K562 (cell line): ENCODE data around the gene OPCML. TPM values are rescaled to one million over a fixed set of nuclear protein-coding genes. Genes with fewer than 3 reads are reported as not detected.

Source experiments
- ATAC-seq: fragments of 200-7000 bp; cut with Tn5 transposase; 3 replicates; pipeline ENCODE4 v1.9.1; 2020; ENCODE audit warnings: moderate library complexity
- BruUV-seq: library from RNA; stranded (reverse); fragments of 400-500 nt; replicated peaks from 2 replicates; lab custom pipeline; 2021; lab: Mats Ljungman, UMichigan
- CTCF ChIA-PET: fragments of 300-600 bp; formaldehyde crosslinking; extraction: SDS; loops from one replicate; lab custom pipeline; 2021; ENCODE audit warnings: low intra/inter-chr PET ratio; lab: Yijun Ruan, JAX
- POLR2A ChIA-PET: fragments of 300-600, 350-650 bp; sonication (Branson Sonifier 250); formaldehyde crosslinking; extraction: SDS; loops from one replicate; lab custom pipeline; 2021; ENCODE audit warnings: antibody characterized with exemption, inconsistent platforms; lab: Yijun Ruan, JAX
- DNase-seq, 4 experiments: peaks; one replicate each; pipeline versions ENCODE4 v3.0.0 to v3.0.0-alpha.2; 2011 to 2018; ENCODE audit warnings: low spot score in 3 of 4, mixed read lengths in 3 of 4; ENCODE audit errors: extremely low read depth in 1 of 4
- FAIRE-seq: peaks from 2 replicates; lab custom pipeline; 2011; peaks lifted over from hg19 to GRCh38; lab: Jason Lieb, UNC
- H2AFZ ChIP-seq: 2 replicates; pipeline ENCODE4 v1.6.0; 2011; ENCODE audit warnings: low read depth, low read length, control low read depth, inconsistent platforms
- H3K27ac ChIP-seq: fragments of 200-600 bp; 3 replicates; pipeline ENCODE4 v1.8.0; 2011; ENCODE audit warnings: low read depth, mild to moderate bottlenecking, control low read depth, inconsistent platforms, low read length, moderate library complexity, mixed read lengths; ENCODE audit errors: extremely low read depth
- H3K27me3 ChIP-seq, 2 experiments: fragments of 300-600 bp in 1 of 2; 2 replicates in 1 of 2; 3 replicates in 1 of 2; pipeline versions ENCODE4 v1.6.0 to v1.8.0; 2011; ENCODE audit warnings: inconsistent platforms in 2 of 2, low read length in 2 of 2, mild to moderate bottlenecking in 1 of 2, mixed read lengths in 1 of 2, moderate library complexity in 1 of 2; ENCODE audit not compliant: control insufficient read depth in 2 of 2, insufficient read depth in 2 of 2
- H3K36me3 ChIP-seq: fragments of 300-600 bp; 3 replicates; pipeline ENCODE4 v1.8.0; 2011; ENCODE audit warnings: mild to moderate bottlenecking, low read length, inconsistent platforms; ENCODE audit not compliant: control insufficient read depth, insufficient read depth
- H3K4me1 ChIP-seq, 2 experiments: fragments of 200-600 bp in 1 of 2; replicated peaks in 1 of 2; 2 replicates in 1 of 2; 3 replicates in 1 of 2; pipeline versions ENCODE4 v1.5.1 to v1.8.0; 2011; ENCODE audit warnings: inconsistent platforms in 2 of 2, low read length in 2 of 2, mild to moderate bottlenecking in 1 of 2, mixed read lengths in 1 of 2, moderate library complexity in 1 of 2; ENCODE audit not compliant: control insufficient read depth in 2 of 2, insufficient read depth in 2 of 2
- H3K4me2 ChIP-seq: 2 replicates; pipeline ENCODE4 v1.6.1; 2011; ENCODE audit warnings: low read length, control low read depth, inconsistent platforms, mixed read lengths; ENCODE audit not compliant: insufficient read depth
- H3K4me3 ChIP-seq: fragments of 200-600 bp; sonication (generic), shearing (Covaris generic); 2 replicates; pipeline ENCODE4 v1.5.1; 2016; ENCODE audit warnings: control low read depth, inconsistent platforms
- H3K79me2 ChIP-seq: fragments of 200-600 bp; 3 replicates; pipeline ENCODE4 v1.8.0; 2011; ENCODE audit warnings: low read length, inconsistent platforms; ENCODE audit not compliant: control insufficient read depth, insufficient read depth
- H3K9ac ChIP-seq, 2 experiments: 2 replicates each; pipeline versions ENCODE4 v1.6.0 to v1.6.1; 2011; ENCODE audit warnings: low read depth in 2 of 2, low read length in 2 of 2, control low read depth in 1 of 2, inconsistent platforms in 1 of 2, mild to moderate bottlenecking in 1 of 2, mixed read lengths in 1 of 2; ENCODE audit not compliant: insufficient read depth in 1 of 2
- H3K9me1 ChIP-seq: one replicate; pipeline ENCODE4 v1.6.0; 2011; ENCODE audit warnings: inconsistent platforms, mild to moderate bottlenecking, low read length, moderate library complexity; ENCODE audit not compliant: control insufficient read depth, insufficient read depth
- H3K9me3 ChIP-seq: replicated peaks from 2 replicates; pipeline ENCODE4 v1.5.1; 2011; ENCODE audit warnings: low read depth, low read length, inconsistent platforms; ENCODE audit not compliant: control insufficient read depth, insufficient read depth
- H4K20me1 ChIP-seq: replicated peaks from 2 replicates; pipeline ENCODE4 v1.6.1; 2011; ENCODE audit warnings: low read length, inconsistent platforms, mixed read lengths; ENCODE audit not compliant: control insufficient read depth, insufficient read depth
- CHD4 ChIP-seq: fragments of 200-600 bp; sonication (generic); IDR thresholded peaks from 3 replicates; pipeline ENCODE4 v1.6.1; 2012; ENCODE audit warnings: low read depth, mild to moderate bottlenecking, mixed read lengths, low read length, inconsistent platforms; ENCODE audit not compliant: insufficient read depth, insufficient replicate concordance, poor library complexity, severe bottlenecking
- ELK1 ChIP-seq: sonication (generic); formaldehyde crosslinking; IDR thresholded peaks from 2 replicates; pipeline ENCODE4 v1.8.1; 2022; ENCODE audit warnings: missing genetic modification reagents
- HBP1 ChIP-seq: fragments of 450-650 bp; formaldehyde crosslinking; IDR thresholded peaks from 2 replicates; pipeline ENCODE4 v1.4.0; 2022; ENCODE audit warnings: missing genetic modification characterization
- HDAC2 ChIP-seq: fragments of 450-650 bp; IDR thresholded peaks from 2 replicates; pipeline ENCODE4 v1.6.1; 2016; ENCODE audit warnings: mild to moderate bottlenecking
- ID3 ChIP-seq, 2 experiments: fragments of 250-450 bp in 1 of 2; fragments of 450-650 bp in 1 of 2; sonication (Bioruptor Pico) in 1 of 2; IDR thresholded peaks; 2 replicates each; pipeline versions ENCODE4 v1.6.1 to v1.8.0; 2016 to 2021; ENCODE audit warnings: mild to moderate bottlenecking in 2 of 2, moderate library complexity in 2 of 2, missing compliant biosample characterization in 1 of 2, missing genetic modification characterization in 1 of 2
- MIER1 ChIP-seq: fragments of 450-650 bp; IDR thresholded peaks from 2 replicates; pipeline ENCODE4 v1.6.1; 2016; ENCODE audit warnings: antibody characterized with exemption, mild to moderate bottlenecking, low read depth
- MTA3 ChIP-seq: fragments of 450-650 bp; formaldehyde crosslinking; IDR thresholded peaks from 2 replicates; pipeline ENCODE4 v1.6.1; 2017; ENCODE audit warnings: mild to moderate bottlenecking, borderline replicate concordance
- NFATC3 ChIP-seq: fragments of 450-650 bp; IDR thresholded peaks from 2 replicates; pipeline ENCODE4 v1.6.1; 2017; ENCODE audit warnings: mild to moderate bottlenecking
- POLR3G ChIP-seq: IDR thresholded peaks from 2 replicates; pipeline ENCODE4 v1.6.1; 2011; ENCODE audit not compliant: insufficient read length, insufficient replicate concordance; ENCODE audit errors: extremely low read depth
- RNF2 ChIP-seq: sonication (generic); IDR thresholded peaks from 2 replicates; pipeline ENCODE4 v1.6.1; 2016
- SMC3 ChIP-seq: conservative IDR thresholded peaks from 2 replicates; pipeline ENCODE4 v1.6.1; 2011; ENCODE audit warnings: low read depth, low read length, improper control_type of control experiment; ENCODE audit not compliant: insufficient read depth
- TCFL5 ChIP-seq: fragments of 250-450 bp; sonication (Bioruptor Pico); conservative IDR thresholded peaks from 2 replicates; pipeline ENCODE4 v1.6.1; 2021; ENCODE audit warnings: mild to moderate bottlenecking, moderate library complexity, matching md5 sums
- ZBTB7A ChIP-seq: IDR thresholded peaks from 2 replicates; pipeline ENCODE4 v1.6.1; 2011; ENCODE audit warnings: low read depth, mild to moderate bottlenecking, low read length, moderate library complexity, borderline replicate concordance; ENCODE audit not compliant: control insufficient read depth
- ZNF224 ChIP-seq: sonication (generic); formaldehyde crosslinking; IDR thresholded peaks from 2 replicates; pipeline ENCODE4 v1.8.0; 2022; ENCODE audit warnings: mild to moderate bottlenecking, missing genetic modification reagents
- ZNF253 ChIP-seq: fragments of 250-450 bp; sonication (Bioruptor Pico); conservative IDR thresholded peaks from 2 replicates; pipeline ENCODE4 v1.6.1; 2021; ENCODE audit warnings: mild to moderate bottlenecking
- ZNF449 ChIP-seq: fragments of 250-450 bp; sonication (Bioruptor Pico); IDR thresholded peaks from 2 replicates; pipeline ENCODE4 v1.8.0; 2022; ENCODE audit warnings: moderate library complexity, mild to moderate bottlenecking, inconsistent platforms
- ZNF586 ChIP-seq: fragments of 450-650 bp; formaldehyde crosslinking; conservative IDR thresholded peaks from 2 replicates; pipeline ENCODE4 v1.4.0; 2020; ENCODE audit warnings: mild to moderate bottlenecking, moderate library complexity
- WGBS: fragments of 100-300 bp; shearing (Covaris generic); methylation state at CpG from one replicate; pipeline ENCODE4 v1.1.6; 2016; ENCODE audit warnings: low coverage, mixed read lengths; ENCODE audit not compliant: insufficient coverage; ENCODE audit errors: missing lambda C conversion rate; 5-methylcytosine and 5-hydroxymethylcytosine counted together
- in situ Hi-C: fragments of 300-500 bp; cut with MboI; formaldehyde crosslinking; loops from 4 replicates; pipeline ENCODE4 v1.15.0; 2018; ENCODE audit warnings: inconsistent platforms, mixed read lengths
- intact Hi-C: fragments of 100-400 bp; cut with micrococcal nuclease; formaldehyde crosslinking; loops from 2 replicates; pipeline ENCODE4 v1.14.2; 2022
- polyA plus RNA-seq, 8 experiments: library from polyadenylated mRNA; depleted of rRNA in 4 of 8; stranded (reverse) in 5 of 8; unstranded in 3 of 8; fragments of >200 nt; fragmentation: Nextera tagmentation in 2 of 8; fragmentation: Illumina TruSeq in 1 of 8; extraction: Ambion mirVana in 2 of 8; extraction: Trizol in 1 of 8; gene quantifications; 2 replicates each; pipeline versions ENCODE4 v1.2.1 to v1.2.3, GENCODE V29; 2011 to 2014; ENCODE audit warnings: inconsistent platforms in 1 of 8, missing spikeins in 1 of 8
- total RNA-seq, 7 experiments: library from RNA; depleted of rRNA in 6 of 7; stranded (reverse); fragments of >200 nt in 6 of 7; fragmentation: Illumina TruSeq in 2 of 7; extraction: Trizol in 2 of 7; gene quantifications; 2 replicates each; pipeline versions ENCODE4 v1.2.1 to v1.2.3, GENCODE V29; 2011 to 2021; ENCODE audit warnings: low replicate concordance in 1 of 7

OPCML gene
- total and polyA plus RNA-seq, 9 of the 15 experiments (the other 6 are each of a cell fraction or from before 2014, with no cell fraction given) = not detected

- TF ChIP-seq CHD4 = no peak
- no peak for TF ChIP-seq ELK1
- TF ChIP-seq HDAC2 = no peak
Measured at GRCh38 chr11:132590986-132591385, 941.3 kb downstream of the OPCML start (continued).

GRCh38 chr11:132590554-132590953 lies 941.7 kb downstream of the OPCML start:
- 2% methylated on average over 7 of the region's 7 CpGs for WGBS
- FAIRE-seq (no peak), ATAC-seq (no peak), DNase-seq (no peak)
- H3K79me2 ChIP-seq = no peaks in the 10 kb centered on the region
- no peak overlapping the region for H3K9ac ChIP-seq
- no peak overlapping the region for H3K4me3 ChIP-seq
- H2AFZ ChIP-seq = no peak overlapping the region
- H3K27me3 ChIP-seq = no peaks in the 10 kb centered on the region
- intact Hi-C loops (no loop called here), in situ Hi-C loops (no loop called here)
- no peaks in the 10 kb centered on the region for H4K20me1 ChIP-seq
- H3K9me1 ChIP-seq = no peaks in the 10 kb centered on the region
- no peak for TF ChIP-seq ZNF224 (CRISPR knock-in tag)
- TF ChIP-seq RNF2 = no peak
- no peak for TF ChIP-seq NFATC3
- TF ChIP-seq SMC3 = no peak
- TF ChIP-seq ZBTB7A = no peak
- TF ChIP-seq TCFL5 (CRISPR knock-in tag) = no peak
- no peak for TF ChIP-seq ZNF253
- no peak for TF ChIP-seq ID3 (CRISPR knock-in tag; IDR thresholded peaks at IDR 0.05)
- TF ChIP-seq ID3 (tag; IDR thresholded peaks at IDR 0.05) = no peak
- no peak for TF ChIP-seq MIER1
- no peak for TF ChIP-seq ZNF449 (CRISPR knock-in tag)
- no peak for TF ChIP-seq ZNF586 (CRISPR knock-in tag)
- no peak for TF ChIP-seq MTA3
- no peak for TF ChIP-seq POLR3G
- no peak for TF ChIP-seq HBP1
- H3K27ac ChIP-seq = no peak overlapping the region
- H3K9me3 ChIP-seq = no peaks in the 10 kb centered on the region; the same call in 1 of the 2 replicates
- BruUV-seq = no TSS peak
- ChIA-PET CTCF (no interaction called here), POLR2A (no interaction called here)
- no peak overlapping the region for H3K4me2 ChIP-seq
- H3K36me3 ChIP-seq = no peaks in the 10 kb centered on the region
- H3K4me1 ChIP-seq = no peaks in the 10 kb centered on the region
